Measurements from ENCODE around the gene ZFAND3.
A peak's percentile ranks its signal among the peaks of the same experiment; 100 is the strongest.
"Not testable (repeated sequence)": the region's sequence is repeated elsewhere in the genome, so short reads cannot be mapped to it uniquely, and the experiment has no call there.

Gene ZFAND3

GRCh38 chr6:37940074-37940847 lies 120.7 kb downstream of the ZFAND3 start:
- DNase-seq = no peak

- DNase-seq = no peak
Observed at GRCh38 chr6:37941871-37942270, 122.3 kb downstream of the ZFAND3 start.

GRCh38 chr6:37942606-37943376 lies 123.3 kb downstream of the ZFAND3 start:
- DNase-seq = no peak

- no peak for DNase-seq
Observed at GRCh38 chr6:37943436-37944058, 124.0 kb downstream of the ZFAND3 start.

GRCh38 chr6:37946057-37946456 lies 126.5 kb downstream of the ZFAND3 start:
- peak; percentile 28 for DNase-seq

GRCh38 chr6:37947468-37947867 lies 127.9 kb downstream of the ZFAND3 start:
- no peak for DNase-seq

- not testable (repeated sequence) for DNase-seq
Observed at GRCh38 chr6:37948584-37948983, 129.1 kb downstream of the ZFAND3 start.

- DNase-seq = no peak
Observed at GRCh38 chr6:37952027-37952426, 132.5 kb downstream of the ZFAND3 start.

GRCh38 chr6:37954791-37955190 lies 135.3 kb downstream of the ZFAND3 start:
- DNase-seq = no peak

- no peak for DNase-seq
Observed at GRCh38 chr6:37956711-37957275, 137.3 kb downstream of the ZFAND3 start.

- no peak for DNase-seq
Observed at GRCh38 chr6:37959061-37959460, 139.5 kb downstream of the ZFAND3 start.

- DNase-seq = no peak
Observed at GRCh38 chr6:37960139-37960935, 140.8 kb downstream of the ZFAND3 start.

GRCh38 chr6:37962481-37963080 lies 143.1 kb downstream of the ZFAND3 start:
- not testable (repeated sequence) for DNase-seq

- no peak for DNase-seq
Observed at GRCh38 chr6:37965964-37966676, 146.6 kb downstream of the ZFAND3 start.

GRCh38 chr6:37966801-37967200 lies 147.3 kb downstream of the ZFAND3 start:
- no peak for DNase-seq

- DNase-seq = no peak
Observed at GRCh38 chr6:37967651-37968050, 148.1 kb downstream of the ZFAND3 start.

GRCh38 chr6:37971266-37971665 lies 151.7 kb downstream of the ZFAND3 start:
- DNase-seq = no peak

- DNase-seq = no peak
Observed at GRCh38 chr6:37971711-37972390, 152.3 kb downstream of the ZFAND3 start.

GRCh38 chr6:37972994-37973757 lies 153.6 kb downstream of the ZFAND3 start:
- DNase-seq = no peak

- DNase-seq = no peak
Observed at GRCh38 chr6:37974381-37974780, 154.9 kb downstream of the ZFAND3 start.
